Retina (tissue), 1 donor: ENCODE data around the gene ATXN7L3B.

Experiments used
- DNase-seq: peaks from one replicate; pipeline ENCODE4 v3.0.0-alpha.2; 2016

ATXN7L3B gene

DNA sequence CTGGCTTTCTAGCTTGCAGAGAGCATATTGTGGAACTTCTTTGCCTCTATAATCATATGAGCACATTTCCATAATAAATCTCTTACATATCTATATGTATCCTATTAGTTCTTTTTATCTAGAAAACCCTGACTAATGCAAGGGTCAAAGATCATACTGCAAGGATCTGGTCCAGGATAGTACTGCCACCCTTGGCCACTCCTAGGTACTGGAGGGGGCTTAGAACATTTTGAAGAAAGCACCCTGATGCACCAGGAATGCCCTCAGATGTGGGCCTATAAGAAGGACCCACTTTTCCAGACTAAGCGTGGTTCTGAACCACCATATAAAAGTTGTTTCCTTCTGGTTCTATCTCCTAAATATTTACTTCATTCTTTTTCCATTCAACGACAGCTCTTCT, 14.6 kb downstream of the ATXN7L3B start:
- no peak for DNase-seq

GRCh38 chr12:74559728-74560127, 22.1 kb downstream of the ATXN7L3B start:
- no peak for DNase-seq

DNA sequence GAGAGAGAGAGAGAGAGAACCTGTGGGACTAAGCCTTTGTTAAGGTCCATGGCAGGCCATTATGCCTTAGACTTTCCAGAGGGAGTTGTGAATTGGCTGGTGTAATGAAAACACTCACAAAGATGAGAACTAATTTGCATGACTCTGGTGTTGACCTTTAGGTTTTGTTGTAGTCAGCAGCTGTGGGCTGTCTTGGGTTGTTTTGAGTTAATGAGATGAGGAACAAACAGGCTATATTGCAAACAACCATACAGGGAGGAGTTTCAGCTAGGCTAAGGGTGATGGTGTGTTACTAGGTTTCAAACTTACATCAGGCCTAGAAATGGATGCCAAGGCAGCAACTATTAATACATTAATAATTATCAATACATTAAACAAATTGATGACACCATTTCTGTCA, 26.3 kb downstream of the ATXN7L3B start:
- DNase-seq = no peak

DNA sequence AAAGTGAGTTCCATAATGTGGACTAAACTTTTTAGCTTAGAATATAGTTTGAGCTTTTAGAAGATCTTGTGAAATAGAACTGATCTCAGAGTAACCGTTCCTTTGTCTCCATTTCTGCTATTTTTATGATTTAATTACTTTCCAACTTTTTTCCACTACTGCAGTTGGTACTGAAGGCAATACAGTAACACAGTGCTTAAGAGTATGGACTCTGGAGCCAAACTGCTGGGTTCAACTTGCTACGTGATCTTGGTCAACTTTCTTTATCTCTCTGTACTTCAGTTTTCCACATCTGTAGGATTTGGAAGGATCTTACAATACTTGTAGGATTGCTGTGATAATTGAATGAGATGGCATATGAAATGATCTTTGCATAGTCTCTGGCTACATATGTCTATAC, 40.9 kb downstream of the ATXN7L3B start:
- DNase-seq = no peak

DNA sequence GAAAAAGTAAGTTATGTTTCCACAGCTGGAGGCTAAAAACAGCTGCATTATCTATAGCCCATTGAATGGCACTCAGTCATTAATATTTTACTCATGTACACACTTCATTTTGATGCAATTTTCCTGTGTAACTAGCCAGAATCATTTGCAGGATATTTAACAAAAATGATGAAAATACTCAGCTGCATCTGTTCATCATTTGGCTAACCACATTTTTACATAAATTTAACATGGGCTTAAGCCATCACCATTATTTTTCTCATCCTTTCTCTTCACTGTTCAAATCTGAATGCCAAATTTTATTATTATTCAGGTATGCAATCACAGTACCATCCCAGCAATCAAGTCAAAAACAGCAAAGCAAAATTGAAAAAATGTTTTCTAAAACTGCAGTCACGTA, 41.8 kb downstream of the ATXN7L3B start:
- DNase-seq = no peak

GRCh38 chr12:74579981-74580380, 42.3 kb downstream of the ATXN7L3B start:
- no peak for DNase-seq

DNA sequence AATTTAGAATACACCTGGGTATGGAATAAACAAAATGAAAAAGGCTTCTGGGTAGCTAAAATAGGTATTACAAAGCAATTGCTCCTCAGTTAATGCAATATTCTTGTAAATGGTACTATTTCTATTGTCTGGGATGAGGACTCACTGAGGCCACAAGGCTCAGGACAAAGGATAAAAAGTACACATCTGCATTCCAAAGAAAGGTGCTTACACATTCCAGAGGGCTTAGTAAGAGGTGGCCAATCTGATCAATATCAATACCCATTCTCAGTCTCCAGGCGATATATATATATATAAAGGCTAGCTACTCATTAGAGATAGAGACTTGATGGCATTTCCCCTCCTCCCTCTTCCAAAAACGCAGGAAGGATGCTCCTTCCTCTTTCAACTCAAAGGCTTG, 43.8 kb downstream of the ATXN7L3B start:
- no peak for DNase-seq

DNA sequence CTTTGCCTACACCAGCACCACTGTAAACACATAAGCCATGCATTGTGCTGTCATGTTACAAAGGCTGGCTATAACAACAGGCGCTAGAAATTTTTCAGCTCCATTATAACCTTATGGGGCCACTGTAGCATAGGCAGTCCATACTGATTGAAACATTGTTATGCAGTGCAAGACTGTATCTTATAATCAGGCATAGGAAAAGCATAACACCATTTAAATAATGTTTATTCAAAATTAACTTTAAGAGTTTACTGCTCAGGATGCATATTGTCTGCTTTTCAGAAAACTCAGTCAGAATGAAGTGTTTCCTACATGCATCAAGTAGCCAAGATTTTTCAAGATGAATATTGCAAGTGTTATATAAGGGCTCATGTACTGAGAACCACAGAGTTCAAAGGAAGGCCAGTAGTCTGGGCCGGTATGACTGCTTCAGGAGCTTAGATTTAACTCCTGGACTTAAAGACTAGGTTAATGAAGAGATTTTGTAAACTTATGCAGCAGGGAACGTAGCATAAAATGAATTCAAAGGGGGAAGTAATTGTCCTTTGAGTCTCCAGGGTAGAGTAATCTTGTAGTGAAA, 46.9 kb downstream of the ATXN7L3B start:
- no peak for DNase-seq

DNA sequence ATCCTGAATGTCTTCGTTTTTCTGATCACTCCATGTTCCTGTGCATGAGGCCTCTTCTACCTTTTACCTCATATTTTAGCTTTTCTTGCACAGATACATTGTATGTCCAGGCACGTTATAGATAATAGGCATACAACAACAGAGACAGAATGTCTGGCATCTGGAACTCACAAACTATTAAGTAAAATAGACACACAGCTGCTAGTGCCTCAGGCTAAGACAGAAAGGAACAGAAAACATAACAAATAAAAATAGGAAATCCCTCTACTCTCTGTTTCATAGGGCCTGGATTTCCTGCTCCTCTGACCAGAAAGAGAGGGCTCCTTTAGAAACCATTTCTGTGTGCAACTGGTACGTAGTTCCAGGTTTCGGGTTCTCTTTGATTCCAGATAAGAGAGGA, 48.6 kb downstream of the ATXN7L3B start:
- no peak for DNase-seq
